ENCODE results near the gene ARF3. TPM values are rescaled to one million over a fixed set of nuclear protein-coding genes. Genes with fewer than 3 reads are reported as not detected.

Gene ARF3
- total and polyA plus RNA-seq, 2 donors (not counting 1 experiment from before 2014, with no cell fraction given), result 31.7 to 77.5 TPM

- Mint-ChIP-seq H3K27ac (no peak overlapping the region), H3K27me3 (peaks cover 53% of the 10 kb centered on the region), H3K9me3 (ENCODE audit: insufficient read depth) (no peaks in the 10 kb centered on the region), H3K4me1 (peaks cover 13% of the 10 kb centered on the region), H3K4me3 (no peak overlapping the region)
- intact Hi-C loops (cut with micrococcal nuclease), result no loop called here
- 81% methylated on average over 8 of the region's 23 CpGs for WGBS (ENCODE audit: insufficient coverage)
- Histone ChIP-seq H3K4me2 (replicated peaks; ENCODE audit: low read depth, low read length, poor library complexity, severe bottlenecking) (no peak overlapping the region), H3K79me2 (ENCODE audit: control insufficient read depth, insufficient read depth, low read length) (no peaks in the 10 kb centered on the region), H3K9ac (ENCODE audit: low read length) (no peak overlapping the region), H2AFZ (ENCODE audit: insufficient read depth, low read depth, low read length, poor library complexity, severe bottlenecking) (no peak overlapping the region), H4K20me1 (ENCODE audit: control insufficient read depth, insufficient read depth, low read length, poor library complexity, severe bottlenecking) (no peaks in the 10 kb centered on the region), H3K36me3 (replicated peaks in 1 of 2; ENCODE audit: control extremely low read depth in 1 of 2, control insufficient read depth in 1 of 2, extremely low read depth in 1 of 2, insufficient read depth in 2 of 2, low read length in 1 of 2) (no peaks in the 10 kb centered on the region), H3K27ac (ENCODE audit: low read length in 2 of 2) (no peak overlapping the region), H3K4me1 (ENCODE audit: control insufficient read depth in 2 of 2, insufficient read depth in 2 of 2, low read length in 2 of 2) (peaks cover 2 to 6% of the 10 kb centered on the region in 2 donors), H3K4me3 (ENCODE audit: control extremely low read depth in 1 of 5, extremely low read depth in 1 of 5, insufficient read depth in 1 of 5, low read depth in 2 of 5, low read length in 4 of 5) (no peak overlapping the region), H3K9me3 (ENCODE audit: control extremely low read depth in 1 of 3, control insufficient read depth in 2 of 3, insufficient read depth in 1 of 3, low read length in 2 of 3) (peaks cover 0 to 1% (median 0%) of the 10 kb centered on the region in 3 donors), H3K27me3 (replicated peaks in 1 of 4; ENCODE audit: control extremely low read depth in 1 of 4, control insufficient read depth in 3 of 4, insufficient read depth in 4 of 4, low read length in 3 of 4) (peaks cover 0 to 52% (median 20%) of the 10 kb centered on the region in 4 experiments)
- DNase-seq, result no peak
- TF ChIP-seq, protein P1, sequence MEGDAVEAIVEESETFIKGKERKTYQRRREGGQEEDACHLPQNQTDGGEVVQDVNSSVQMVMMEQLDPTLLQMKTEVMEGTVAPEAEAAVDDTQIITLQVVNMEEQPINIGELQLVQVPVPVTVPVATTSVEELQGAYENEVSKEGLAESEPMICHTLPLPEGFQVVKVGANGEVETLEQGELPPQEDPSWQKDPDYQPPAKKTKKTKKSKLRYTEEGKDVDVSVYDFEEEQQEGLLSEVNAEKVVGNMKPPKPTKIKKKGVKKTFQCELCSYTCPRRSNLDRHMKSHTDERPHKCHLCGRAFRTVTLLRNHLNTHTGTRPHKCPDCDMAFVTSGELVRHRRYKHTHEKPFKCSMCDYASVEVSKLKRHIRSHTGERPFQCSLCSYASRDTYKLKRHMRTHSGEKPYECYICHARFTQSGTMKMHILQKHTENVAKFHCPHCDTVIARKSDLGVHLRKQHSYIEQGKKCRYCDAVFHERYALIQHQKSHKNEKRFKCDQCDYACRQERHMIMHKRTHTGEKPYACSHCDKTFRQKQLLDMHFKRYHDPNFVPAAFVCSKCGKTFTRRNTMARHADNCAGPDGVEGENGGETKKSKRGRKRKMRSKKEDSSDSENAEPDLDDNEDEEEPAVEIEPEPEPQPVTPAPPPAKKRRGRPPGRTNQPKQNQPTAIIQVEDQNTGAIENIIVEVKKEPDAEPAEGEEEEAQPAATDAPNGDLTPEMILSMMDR (IDR thresholded peaks at IDR 0.05), result no peak
- no peak for TF ChIP-seq EZH2 (IDR thresholded peaks at IDR 0.05; ENCODE audit: borderline replicate concordance, insufficient read depth, low read depth, low read length, poor library complexity, severe bottlenecking)
- POLR2A ChIA-PET, result no interaction called here
- CTCF ChIA-PET, result interaction anchor here (1.5 to 1.8 kb wide), 3 partner anchors 37 to 64 kb away, joined by 3 to 9 read pairs (median 8); no protein-coding TSS in a partner anchor
- no peak for ATAC-seq (ENCODE audit: low read depth)
These were observed 29.5 kb upstream of the ARF3 start for GRCh38 chr12:48986720-48987291.

DNA sequence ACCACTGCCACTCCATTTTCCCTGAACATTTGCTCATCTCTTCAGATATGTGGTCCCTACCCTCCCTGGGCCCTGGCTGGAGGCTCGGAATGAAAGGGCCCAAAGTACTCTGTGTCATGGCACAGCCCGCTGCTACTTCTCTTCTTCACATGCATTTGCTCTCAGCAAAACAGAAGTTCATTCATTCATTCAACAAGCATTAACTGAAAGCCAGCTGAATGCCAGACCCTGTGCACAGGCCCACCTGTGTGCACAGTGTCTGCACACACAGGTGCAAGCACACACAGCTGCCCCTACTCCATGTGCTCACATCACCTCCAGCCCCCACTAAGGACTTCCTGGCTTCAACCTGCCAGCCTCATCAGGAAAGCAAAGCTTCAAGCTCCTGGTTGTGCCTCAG is 28.6 kb upstream of the ARF3 start:
- H3K79me2 ChIP-seq (ENCODE audit: control insufficient read depth, insufficient read depth, low read length), result no peaks in the 10 kb centered on the region
- H3K27ac ChIP-seq (ENCODE audit: low read length in 2 of 2), result no peak overlapping the region
- Mint-ChIP-seq H3K4me1 (peaks cover 22% of the 10 kb centered on the region), H3K27me3 (peaks cover 60% of the 10 kb centered on the region), H3K27ac (no peak overlapping the region), H3K9me3 (ENCODE audit: insufficient read depth) (no peaks in the 10 kb centered on the region), H3K4me3 (no peak overlapping the region)
- H3K4me1 ChIP-seq (ENCODE audit: control insufficient read depth in 2 of 2, insufficient read depth in 2 of 2, low read length in 2 of 2), result peaks cover 11 to 15% of the 10 kb centered on the region in 2 donors
- DNase-seq (no peak), ATAC-seq (ENCODE audit: low read depth) (no peak)
- no peaks in the 10 kb centered on the region for H4K20me1 ChIP-seq (ENCODE audit: control insufficient read depth, insufficient read depth, low read length, poor library complexity, severe bottlenecking)
- H3K4me2 ChIP-seq (replicated peaks; ENCODE audit: low read depth, low read length, poor library complexity, severe bottlenecking), result no peak overlapping the region
- no peak overlapping the region for H3K9ac ChIP-seq (ENCODE audit: low read length)
- H2AFZ ChIP-seq (ENCODE audit: insufficient read depth, low read depth, low read length, poor library complexity, severe bottlenecking), result no peak overlapping the region
- H3K27me3 ChIP-seq (replicated peaks in 1 of 4; ENCODE audit: control extremely low read depth in 1 of 4, control insufficient read depth in 3 of 4, insufficient read depth in 4 of 4, low read length in 3 of 4), result peaks cover 0 to 56% (median 21%) of the 10 kb centered on the region in 4 experiments
- H3K36me3 ChIP-seq (replicated peaks in 1 of 2; ENCODE audit: control extremely low read depth in 1 of 2, control insufficient read depth in 1 of 2, extremely low read depth in 1 of 2, insufficient read depth in 2 of 2, low read length in 1 of 2), result no peaks in the 10 kb centered on the region
- POLR2A ChIA-PET, result no interaction called here
- peaks cover 0 to 8% (median 0%) of the 10 kb centered on the region in 3 donors for H3K9me3 ChIP-seq (ENCODE audit: control extremely low read depth in 1 of 3, control insufficient read depth in 2 of 3, insufficient read depth in 1 of 3, low read length in 2 of 3)
- intact Hi-C loops (cut with micrococcal nuclease), result no loop called here
- WGBS (ENCODE audit: insufficient coverage), result 87% methylated on average over 2 of the region's 2 CpGs
- CTCF ChIA-PET, result interaction anchor here (0.8 kb wide), 1 partner anchor 61 kb away, joined by 3 read pairs; the partner anchor contains the start of gene FKBP11
- TF ChIP-seq EZH2 (IDR thresholded peaks at IDR 0.05; ENCODE audit: borderline replicate concordance, insufficient read depth, low read depth, low read length, poor library complexity, severe bottlenecking), result no peak
- TF ChIP-seq, protein P1 (IDR thresholded peaks at IDR 0.05), result no peak
- H3K4me3 ChIP-seq (ENCODE audit: control extremely low read depth in 1 of 5, extremely low read depth in 1 of 5, insufficient read depth in 1 of 5, low read depth in 2 of 5, low read length in 4 of 5), result no peak overlapping the region
